HUES6 (cell line): Measurements from ENCODE around the gene PVR.
A peak's percentile ranks its signal among the peaks of the same experiment; 100 is the strongest.
"Not testable (repeated sequence)": the region's sequence is repeated elsewhere in the genome, so short reads cannot be mapped to it uniquely, and the experiment has no call there.

ENCODE experiments used
- H3K27ac ChIP-seq: 2 replicates; pipeline ENCODE4 v1.7.0; 2013; ENCODE audit warnings: low read depth, mild to moderate bottlenecking, low read length, inconsistent platforms
- H3K27me3 ChIP-seq: 2 replicates; pipeline ENCODE4 v1.6.1; 2013; ENCODE audit warnings: low read length; ENCODE audit not compliant: control insufficient read depth, insufficient read depth
- H3K36me3 ChIP-seq: 2 replicates; pipeline ENCODE4 v1.6.1; 2013; ENCODE audit warnings: low read length; ENCODE audit not compliant: control insufficient read depth, insufficient read depth
- H3K4me1 ChIP-seq: 2 replicates; pipeline ENCODE4 v1.6.1; 2013; ENCODE audit warnings: low read length; ENCODE audit not compliant: control insufficient read depth, insufficient read depth
- H3K4me3 ChIP-seq: 2 replicates; pipeline ENCODE4 v1.5.1; 2013; ENCODE audit warnings: low read depth, low read length
- H3K9ac ChIP-seq: one replicate; pipeline ENCODE4 v1.6.1; 2013; ENCODE audit warnings: mild to moderate bottlenecking, low read length
- H3K9me3 ChIP-seq: 2 replicates; pipeline ENCODE4 v1.6.1; 2013; ENCODE audit warnings: low read depth, low read length; ENCODE audit not compliant: control insufficient read depth, insufficient read depth

Gene PVR

DNA sequence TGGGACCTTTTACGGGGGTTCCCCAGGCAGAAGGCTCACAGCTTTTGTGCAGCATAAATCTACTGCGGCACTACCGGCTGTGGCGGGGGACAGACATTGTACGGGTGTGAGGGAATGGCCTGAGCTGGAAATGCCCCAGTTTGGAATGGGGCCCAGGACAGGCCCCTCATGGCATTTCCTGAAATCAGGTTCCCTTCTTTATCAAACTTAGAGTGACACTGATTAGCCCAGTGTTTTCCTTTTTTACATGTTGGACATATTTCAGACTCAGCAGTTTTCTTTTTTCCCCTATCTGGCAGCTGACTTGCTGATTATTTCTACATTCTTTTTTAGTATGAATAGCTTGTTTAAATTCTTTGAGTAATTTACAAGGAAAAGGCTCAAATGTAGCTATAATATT is 9.7 kb upstream of the PVR start:
- not testable (repeated sequence) for H3K27ac ChIP-seq, H3K9me3 ChIP-seq, H3K9ac ChIP-seq, H3K36me3 ChIP-seq, H3K4me3 ChIP-seq, H3K27me3 ChIP-seq
- H3K4me1 ChIP-seq: peaks cover 19% of the 10 kb centered on the region

GRCh38 chr19:44634785-44635184 is 8.9 kb upstream of the PVR start:
- H3K4me1 ChIP-seq: peaks cover 19% of the 10 kb centered on the region
- no peak overlapping the region for H3K9ac ChIP-seq
- no peak overlapping the region for H3K4me3 ChIP-seq
- H3K9me3 ChIP-seq: peaks cover 4% of the 10 kb centered on the region; the same call in 1 of the 2 replicates
- H3K27ac ChIP-seq: no peak overlapping the region
- no peaks in the 10 kb centered on the region for H3K27me3 ChIP-seq
- H3K36me3 ChIP-seq: no peaks in the 10 kb centered on the region; the same call in 1 of the 2 replicates

DNA sequence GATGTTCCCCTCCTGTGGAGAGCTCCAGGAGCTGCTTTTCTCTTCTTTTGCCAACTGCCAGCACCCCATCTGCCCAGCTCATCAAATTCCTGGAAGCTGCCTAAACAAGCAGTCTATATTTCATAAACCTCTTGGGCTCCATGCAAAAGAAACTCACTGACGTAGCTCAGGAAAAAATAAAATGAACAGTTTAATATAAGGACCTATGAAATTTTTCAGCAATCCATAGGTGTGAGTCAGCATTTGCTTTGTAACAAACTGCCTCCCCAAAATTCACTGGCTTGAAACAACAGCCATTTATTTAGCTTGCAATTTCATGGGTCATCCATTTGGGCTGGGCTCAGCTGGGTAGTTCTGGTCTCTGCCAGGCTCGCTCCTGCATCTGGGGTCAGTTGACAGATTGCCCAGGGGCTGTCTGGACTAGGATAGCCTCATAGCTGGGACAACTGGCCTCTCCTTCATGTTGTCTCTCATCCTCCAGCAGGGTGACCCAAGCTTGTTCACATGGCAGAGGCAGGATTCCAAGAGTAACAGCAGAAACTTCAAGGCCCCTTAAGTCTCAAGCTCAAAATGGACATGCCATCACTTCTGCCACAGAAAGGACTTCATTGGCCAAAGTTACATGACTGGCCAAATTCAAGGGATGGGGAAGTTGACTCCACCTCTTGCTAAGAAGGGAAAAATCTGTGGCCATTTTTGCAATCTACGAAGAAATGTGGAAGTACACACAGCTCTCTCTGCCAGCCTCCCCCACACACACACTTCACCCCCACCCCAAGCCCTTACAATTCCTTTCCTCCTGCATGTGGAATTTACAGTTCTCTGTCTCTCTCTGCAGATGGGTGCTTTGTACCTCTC is 7.9 kb upstream of the PVR start:
- Histone ChIP-seq H3K9ac (no peak overlapping the region), H3K4me1 (peaks cover 19% of the 10 kb centered on the region), H3K27me3 (no peaks in the 10 kb centered on the region), H3K9me3 (peaks cover 4% of the 10 kb centered on the region; the same call in 1 of the 2 replicates), H3K36me3 (no peaks in the 10 kb centered on the region), H3K4me3 (no peak overlapping the region), H3K27ac (no peak overlapping the region)

DNA sequence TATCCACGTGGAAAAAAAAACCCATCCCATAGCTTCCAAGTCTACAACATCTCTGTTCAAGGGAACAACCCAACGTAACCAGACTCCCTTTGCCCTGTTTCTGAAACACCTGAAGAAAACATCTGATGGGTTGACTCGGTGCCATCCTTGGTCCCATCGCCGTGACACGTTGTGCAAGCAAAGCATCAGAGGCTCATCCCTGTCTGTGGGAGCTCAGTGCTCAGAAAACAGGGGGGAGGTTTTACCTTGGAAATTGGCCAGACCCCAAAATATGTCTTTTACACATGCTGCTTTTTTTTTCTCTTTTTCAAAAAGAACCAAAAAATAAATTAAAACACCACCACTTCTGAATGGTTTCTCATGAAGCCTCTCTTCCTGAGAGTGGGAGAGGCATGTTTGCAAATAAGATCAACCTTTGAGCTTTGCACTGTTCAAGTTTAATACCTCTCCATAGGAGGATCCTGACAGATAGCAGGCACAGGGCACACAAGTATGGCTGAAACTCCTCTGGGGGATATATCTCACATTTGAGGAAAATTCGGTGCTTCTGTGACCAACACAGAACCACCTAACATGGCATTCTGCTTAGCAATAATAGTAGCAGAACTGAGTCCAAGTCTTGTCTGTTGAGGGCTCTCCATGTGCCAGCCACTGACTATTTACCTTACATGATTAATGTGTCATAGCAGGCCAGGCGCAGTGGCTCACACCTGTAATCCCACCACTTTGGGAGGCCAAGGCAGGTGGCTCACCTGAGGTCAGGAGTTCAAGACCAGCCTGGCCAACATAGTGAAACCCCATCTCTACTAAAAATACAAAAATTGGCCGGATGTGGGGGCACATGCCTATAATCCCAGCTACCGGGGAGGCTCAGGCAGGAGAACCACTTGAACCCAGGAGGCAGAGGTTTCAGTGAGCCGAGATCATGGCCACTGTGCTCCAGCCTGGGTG is 7.0 kb upstream of the PVR start:
- Histone ChIP-seq H3K9ac (no peak overlapping the region), H3K9me3 (peaks cover 4% of the 10 kb centered on the region; the same call in 1 of the 2 replicates), H3K4me3 (no peak overlapping the region), H3K4me1 (peaks cover 19% of the 10 kb centered on the region), H3K36me3 (no peaks in the 10 kb centered on the region), H3K27ac (no peak overlapping the region), H3K27me3 (no peaks in the 10 kb centered on the region)

DNA sequence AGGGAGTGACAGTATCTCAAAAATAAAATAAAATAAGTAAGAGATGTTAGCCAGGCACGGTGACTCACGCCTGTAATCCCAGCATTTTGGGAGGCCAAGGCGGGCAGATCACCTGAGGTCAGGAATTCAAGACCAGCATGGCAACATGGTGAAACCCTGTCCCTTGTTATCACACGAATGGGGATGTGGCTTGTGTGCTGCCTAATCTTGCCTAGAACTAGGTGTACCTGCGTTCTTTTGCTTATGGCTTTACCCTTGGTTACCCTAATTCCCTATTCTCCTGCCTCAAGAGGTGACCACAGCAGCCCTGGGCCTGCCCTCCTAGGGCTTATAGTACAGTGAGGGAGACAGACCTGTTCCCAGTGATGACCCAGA is 6.3 kb upstream of the PVR start:
- Histone ChIP-seq H3K27ac (no peak overlapping the region), H3K9ac (no peak overlapping the region), H3K27me3 (no peaks in the 10 kb centered on the region), H3K9me3 (peaks cover 4% of the 10 kb centered on the region; the same call in 1 of the 2 replicates), H3K4me1 (peaks cover 16% of the 10 kb centered on the region), H3K36me3 (no peaks in the 10 kb centered on the region), H3K4me3 (no peak overlapping the region)

DNA sequence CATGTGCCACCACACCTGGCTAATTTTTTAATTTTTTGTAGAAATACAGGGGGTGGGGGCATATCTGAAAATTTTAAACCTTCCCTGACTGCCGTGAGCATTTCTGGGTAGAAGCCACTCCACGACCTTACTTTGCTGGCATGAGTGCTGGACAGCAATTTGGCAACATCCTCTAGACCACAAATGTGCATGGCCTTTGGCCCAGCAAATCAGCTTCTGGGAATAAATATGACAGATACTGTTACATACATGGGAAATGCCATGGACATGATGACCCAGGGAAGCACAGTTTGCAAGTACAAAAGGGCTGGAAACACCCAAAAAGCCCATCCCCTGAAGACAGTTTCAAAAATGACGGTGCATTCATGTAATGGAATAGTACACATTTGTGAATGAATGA is 3.2 kb upstream of the PVR start:
- H3K4me1 ChIP-seq: no peaks in the 10 kb centered on the region

DNA sequence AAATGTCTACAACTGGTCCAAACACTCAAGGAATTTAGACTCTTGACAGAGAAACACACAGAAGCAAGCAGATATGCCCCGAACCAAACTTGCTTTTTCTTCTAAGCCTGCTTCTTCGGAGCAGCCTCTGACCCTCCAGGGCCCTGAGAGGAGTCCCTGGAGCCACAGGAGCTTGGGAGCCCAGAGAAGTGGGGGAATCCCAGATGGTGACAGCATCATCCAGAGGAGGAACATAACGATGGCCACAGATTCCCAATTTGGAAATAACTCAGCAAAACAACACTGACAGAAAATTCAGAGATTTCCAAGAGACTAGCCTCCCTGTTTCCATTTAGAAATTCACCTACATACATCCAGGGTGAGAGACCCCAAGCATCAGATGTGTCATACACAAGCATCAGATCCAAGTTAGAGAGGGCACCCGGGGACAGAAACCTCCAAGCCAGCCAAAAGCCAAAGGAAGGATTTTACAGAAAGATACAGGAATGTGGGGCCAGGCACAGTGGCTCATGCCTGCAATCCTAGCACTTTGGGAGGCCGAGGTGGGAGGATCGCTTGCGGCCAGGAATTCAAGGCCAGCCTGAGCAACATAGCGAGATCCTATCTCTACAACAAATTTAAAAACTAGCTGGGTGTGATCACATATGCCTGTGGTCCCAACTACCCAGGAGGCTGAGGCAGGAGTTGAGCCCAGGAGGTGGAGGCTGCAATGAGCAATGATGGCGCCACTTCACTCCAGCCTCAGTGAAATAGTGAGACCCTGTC is 2.0 kb upstream of the PVR start:
- Histone ChIP-seq H3K27ac (no peak overlapping the region), H3K4me1 (no peaks in the 10 kb centered on the region), H3K36me3 (peaks cover 9% of the 10 kb centered on the region), H3K4me3 (no peak overlapping the region), H3K9me3 (no peaks in the 10 kb centered on the region), H3K27me3 (no peaks in the 10 kb centered on the region), H3K9ac (no peak overlapping the region)

More for the DNA sequence above, 3.2 kb upstream of the PVR start:
- Histone ChIP-seq H3K4me3 (no peak overlapping the region), H3K9me3 (no peaks in the 10 kb centered on the region), H3K36me3 (no peaks in the 10 kb centered on the region), H3K27ac (no peak overlapping the region), H3K9ac (no peak overlapping the region), H3K27me3 (no peaks in the 10 kb centered on the region)

DNA sequence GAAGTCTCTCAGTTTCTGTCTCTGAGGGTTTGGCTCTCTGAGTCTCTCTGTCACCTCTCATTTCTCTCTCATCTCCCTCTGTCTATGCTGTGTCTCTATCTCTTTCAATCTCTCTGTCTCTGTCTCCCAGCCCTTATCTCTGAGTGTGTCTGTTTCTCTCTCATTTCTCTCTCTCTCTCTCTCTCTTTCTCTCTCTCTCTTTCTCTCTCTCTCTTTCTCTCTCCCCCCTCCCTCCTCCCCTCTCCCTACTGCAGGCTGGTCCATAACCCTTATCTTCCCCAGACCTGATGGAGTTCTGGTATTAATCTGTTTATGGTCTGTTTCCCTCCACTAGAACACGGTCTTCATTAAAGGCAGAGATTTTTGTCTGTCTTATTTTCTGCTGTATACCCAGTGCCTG is 1.3 kb upstream of the PVR start:
- no peak overlapping the region for H3K4me3 ChIP-seq
- H3K4me1 ChIP-seq: no peaks in the 10 kb centered on the region
- no peaks in the 10 kb centered on the region for H3K9me3 ChIP-seq
- peaks cover 15% of the 10 kb centered on the region for H3K36me3 ChIP-seq
- no peaks in the 10 kb centered on the region for H3K27me3 ChIP-seq
- no peak overlapping the region for H3K9ac ChIP-seq
- no peak overlapping the region for H3K27ac ChIP-seq

- H3K27me3 ChIP-seq: no peaks in the 10 kb centered on the region
- H3K36me3 ChIP-seq: peaks cover 36% of the 10 kb centered on the region
- peak overlapping the region; percentile 62; the same call in 1 of the 2 replicates for H3K27ac ChIP-seq
- H3K9me3 ChIP-seq: no peaks in the 10 kb centered on the region
- peak overlapping the region; percentile 80 for H3K9ac ChIP-seq
- H3K4me3 ChIP-seq: peak overlapping the region; percentile 69
- no peaks in the 10 kb centered on the region for H3K4me1 ChIP-seq
Measured at GRCh38 chr19:44644402-44645016, 799 bp downstream of the PVR start.

- no peak overlapping the region for H3K27ac ChIP-seq
- no peaks in the 10 kb centered on the region for H3K27me3 ChIP-seq
- H3K9me3 ChIP-seq: no peaks in the 10 kb centered on the region
- H3K36me3 ChIP-seq: peaks cover 46% of the 10 kb centered on the region
- no peaks in the 10 kb centered on the region for H3K4me1 ChIP-seq
- no peak overlapping the region for H3K4me3 ChIP-seq
- no peak overlapping the region for H3K9ac ChIP-seq
Measured at GRCh38 chr19:44645407-44646048, 1.8 kb downstream of the PVR start.
